B cell (primary cell): ENCODE results near the gene LYPD5.
"Not testable (repeated sequence)": the region's sequence is repeated elsewhere in the genome, so short reads cannot be mapped to it uniquely, and the experiment has no call there.

Experiments used
- CTCF ChIP-seq: fragments of 200-600 bp; IDR thresholded peaks from one replicate; pipeline ENCODE4 v1.8.0; 2022; ENCODE audit warnings: antibody characterized with exemption, mild to moderate bottlenecking
- EZH2 ChIP-seq: IDR thresholded peaks from 2 replicates; pipeline ENCODE4 v1.6.1; 2012; ENCODE audit warnings: borderline replicate concordance, low read depth, mild to moderate bottlenecking, moderate library complexity, low read length; ENCODE audit not compliant: insufficient read depth, poor library complexity, severe bottlenecking

GRCh38 chr19:43764684-43765083, 37.6 kb downstream of the LYPD5 start:
- TF ChIP-seq CTCF, EZH2: not testable (repeated sequence)
